GM23338 (cell line): ENCODE data around the gene PLCD3.

Experiments
- EZH2 ChIP-seq: fragments of 200-600 bp; sonication (generic); IDR thresholded peaks from one replicate; pipeline ENCODE4 v1.8.0; 2017; ENCODE audit warnings: antibody characterized with exemption, mild to moderate bottlenecking, low read depth; ENCODE audit not compliant: unreplicated experiment
- EZH2phosphoT487 ChIP-seq: fragments of 200-600 bp; sonication (generic); IDR thresholded peaks from one replicate; pipeline ENCODE4 v1.8.1; 2018; ENCODE audit warnings: antibody characterized with exemption; ENCODE audit not compliant: unreplicated experiment
- JUNB ChIP-seq: IDR thresholded peaks from one replicate; pipeline ENCODE4 v1.6.1; 2016; ENCODE audit warnings: antibody characterized with exemption; ENCODE audit not compliant: unreplicated experiment
- NANOG ChIP-seq: IDR thresholded peaks from 2 replicates; pipeline ENCODE4 v1.6.1; 2016; ENCODE audit warnings: antibody characterized with exemption, borderline replicate concordance
- POLR2AphosphoS5 ChIP-seq: IDR thresholded peaks from 2 replicates; pipeline ENCODE4 v1.6.1; 2016; ENCODE audit warnings: antibody characterized with exemption, low read depth
- STAT1 ChIP-seq: IDR thresholded peaks from one replicate; pipeline ENCODE4 v1.6.1; 2016; ENCODE audit warnings: antibody characterized with exemption; ENCODE audit not compliant: unreplicated experiment
- ZNF331 ChIP-seq: fragments of 250-450 bp; sonication (Bioruptor Pico); IDR thresholded peaks from 2 replicates; pipeline ENCODE4 v1.5.0; 2020; ENCODE audit warnings: low read depth, mild to moderate bottlenecking, moderate library complexity
- TF ChIP-seq, protein P1 (sequence below), 2 experiments: fragments of 200-600 bp in 1 of 2; sonication (generic) in 1 of 2; conservative IDR thresholded peaks; 2 replicates each; pipeline versions ENCODE4 v1.5.1 to v1.6.1; 2016 to 2017; ENCODE audit warnings: antibody characterized with exemption in 2 of 2, low read depth in 2 of 2, mild to moderate bottlenecking in 2 of 2, moderate library complexity in 1 of 2
- TF ChIP-seq, protein P2 (sequence below): IDR thresholded peaks from one replicate; pipeline ENCODE4 v1.6.1; 2018; ENCODE audit warnings: antibody characterized with exemption; ENCODE audit not compliant: unreplicated experiment
- TF ChIP-seq, protein P3 (sequence below): fragments of 250-450 bp; sonication (Bioruptor Pico); IDR thresholded peaks from 2 replicates; pipeline ENCODE4 v1.5.0; 2020; ENCODE audit warnings: mild to moderate bottlenecking, moderate library complexity
- TF ChIP-seq, protein P4 (sequence below): IDR thresholded peaks from 2 replicates; pipeline ENCODE4 v1.6.1; 2016; ENCODE audit warnings: antibody characterized with exemption

- no peak for TF ChIP-seq EZH2
- TF ChIP-seq POLR2AphosphoS5, result no peak
- TF ChIP-seq JUNB, result no peak
- TF ChIP-seq, protein P1, sequence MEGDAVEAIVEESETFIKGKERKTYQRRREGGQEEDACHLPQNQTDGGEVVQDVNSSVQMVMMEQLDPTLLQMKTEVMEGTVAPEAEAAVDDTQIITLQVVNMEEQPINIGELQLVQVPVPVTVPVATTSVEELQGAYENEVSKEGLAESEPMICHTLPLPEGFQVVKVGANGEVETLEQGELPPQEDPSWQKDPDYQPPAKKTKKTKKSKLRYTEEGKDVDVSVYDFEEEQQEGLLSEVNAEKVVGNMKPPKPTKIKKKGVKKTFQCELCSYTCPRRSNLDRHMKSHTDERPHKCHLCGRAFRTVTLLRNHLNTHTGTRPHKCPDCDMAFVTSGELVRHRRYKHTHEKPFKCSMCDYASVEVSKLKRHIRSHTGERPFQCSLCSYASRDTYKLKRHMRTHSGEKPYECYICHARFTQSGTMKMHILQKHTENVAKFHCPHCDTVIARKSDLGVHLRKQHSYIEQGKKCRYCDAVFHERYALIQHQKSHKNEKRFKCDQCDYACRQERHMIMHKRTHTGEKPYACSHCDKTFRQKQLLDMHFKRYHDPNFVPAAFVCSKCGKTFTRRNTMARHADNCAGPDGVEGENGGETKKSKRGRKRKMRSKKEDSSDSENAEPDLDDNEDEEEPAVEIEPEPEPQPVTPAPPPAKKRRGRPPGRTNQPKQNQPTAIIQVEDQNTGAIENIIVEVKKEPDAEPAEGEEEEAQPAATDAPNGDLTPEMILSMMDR (conservative IDR thresholded peaks at IDR 0.05; ENCODE audit: low read depth in 2 of 2), result no peak
- TF ChIP-seq, protein P2, sequence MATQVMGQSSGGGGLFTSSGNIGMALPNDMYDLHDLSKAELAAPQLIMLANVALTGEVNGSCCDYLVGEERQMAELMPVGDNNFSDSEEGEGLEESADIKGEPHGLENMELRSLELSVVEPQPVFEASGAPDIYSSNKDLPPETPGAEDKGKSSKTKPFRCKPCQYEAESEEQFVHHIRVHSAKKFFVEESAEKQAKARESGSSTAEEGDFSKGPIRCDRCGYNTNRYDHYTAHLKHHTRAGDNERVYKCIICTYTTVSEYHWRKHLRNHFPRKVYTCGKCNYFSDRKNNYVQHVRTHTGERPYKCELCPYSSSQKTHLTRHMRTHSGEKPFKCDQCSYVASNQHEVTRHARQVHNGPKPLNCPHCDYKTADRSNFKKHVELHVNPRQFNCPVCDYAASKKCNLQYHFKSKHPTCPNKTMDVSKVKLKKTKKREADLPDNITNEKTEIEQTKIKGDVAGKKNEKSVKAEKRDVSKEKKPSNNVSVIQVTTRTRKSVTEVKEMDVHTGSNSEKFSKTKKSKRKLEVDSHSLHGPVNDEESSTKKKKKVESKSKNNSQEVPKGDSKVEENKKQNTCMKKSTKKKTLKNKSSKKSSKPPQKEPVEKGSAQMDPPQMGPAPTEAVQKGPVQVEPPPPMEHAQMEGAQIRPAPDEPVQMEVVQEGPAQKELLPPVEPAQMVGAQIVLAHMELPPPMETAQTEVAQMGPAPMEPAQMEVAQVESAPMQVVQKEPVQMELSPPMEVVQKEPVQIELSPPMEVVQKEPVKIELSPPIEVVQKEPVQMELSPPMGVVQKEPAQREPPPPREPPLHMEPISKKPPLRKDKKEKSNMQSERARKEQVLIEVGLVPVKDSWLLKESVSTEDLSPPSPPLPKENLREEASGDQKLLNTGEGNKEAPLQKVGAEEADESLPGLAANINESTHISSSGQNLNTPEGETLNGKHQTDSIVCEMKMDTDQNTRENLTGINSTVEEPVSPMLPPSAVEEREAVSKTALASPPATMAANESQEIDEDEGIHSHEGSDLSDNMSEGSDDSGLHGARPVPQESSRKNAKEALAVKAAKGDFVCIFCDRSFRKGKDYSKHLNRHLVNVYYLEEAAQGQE, result no peak
- no peak for TF ChIP-seq EZH2phosphoT487
- no peak for TF ChIP-seq NANOG
- TF ChIP-seq, protein P3, sequence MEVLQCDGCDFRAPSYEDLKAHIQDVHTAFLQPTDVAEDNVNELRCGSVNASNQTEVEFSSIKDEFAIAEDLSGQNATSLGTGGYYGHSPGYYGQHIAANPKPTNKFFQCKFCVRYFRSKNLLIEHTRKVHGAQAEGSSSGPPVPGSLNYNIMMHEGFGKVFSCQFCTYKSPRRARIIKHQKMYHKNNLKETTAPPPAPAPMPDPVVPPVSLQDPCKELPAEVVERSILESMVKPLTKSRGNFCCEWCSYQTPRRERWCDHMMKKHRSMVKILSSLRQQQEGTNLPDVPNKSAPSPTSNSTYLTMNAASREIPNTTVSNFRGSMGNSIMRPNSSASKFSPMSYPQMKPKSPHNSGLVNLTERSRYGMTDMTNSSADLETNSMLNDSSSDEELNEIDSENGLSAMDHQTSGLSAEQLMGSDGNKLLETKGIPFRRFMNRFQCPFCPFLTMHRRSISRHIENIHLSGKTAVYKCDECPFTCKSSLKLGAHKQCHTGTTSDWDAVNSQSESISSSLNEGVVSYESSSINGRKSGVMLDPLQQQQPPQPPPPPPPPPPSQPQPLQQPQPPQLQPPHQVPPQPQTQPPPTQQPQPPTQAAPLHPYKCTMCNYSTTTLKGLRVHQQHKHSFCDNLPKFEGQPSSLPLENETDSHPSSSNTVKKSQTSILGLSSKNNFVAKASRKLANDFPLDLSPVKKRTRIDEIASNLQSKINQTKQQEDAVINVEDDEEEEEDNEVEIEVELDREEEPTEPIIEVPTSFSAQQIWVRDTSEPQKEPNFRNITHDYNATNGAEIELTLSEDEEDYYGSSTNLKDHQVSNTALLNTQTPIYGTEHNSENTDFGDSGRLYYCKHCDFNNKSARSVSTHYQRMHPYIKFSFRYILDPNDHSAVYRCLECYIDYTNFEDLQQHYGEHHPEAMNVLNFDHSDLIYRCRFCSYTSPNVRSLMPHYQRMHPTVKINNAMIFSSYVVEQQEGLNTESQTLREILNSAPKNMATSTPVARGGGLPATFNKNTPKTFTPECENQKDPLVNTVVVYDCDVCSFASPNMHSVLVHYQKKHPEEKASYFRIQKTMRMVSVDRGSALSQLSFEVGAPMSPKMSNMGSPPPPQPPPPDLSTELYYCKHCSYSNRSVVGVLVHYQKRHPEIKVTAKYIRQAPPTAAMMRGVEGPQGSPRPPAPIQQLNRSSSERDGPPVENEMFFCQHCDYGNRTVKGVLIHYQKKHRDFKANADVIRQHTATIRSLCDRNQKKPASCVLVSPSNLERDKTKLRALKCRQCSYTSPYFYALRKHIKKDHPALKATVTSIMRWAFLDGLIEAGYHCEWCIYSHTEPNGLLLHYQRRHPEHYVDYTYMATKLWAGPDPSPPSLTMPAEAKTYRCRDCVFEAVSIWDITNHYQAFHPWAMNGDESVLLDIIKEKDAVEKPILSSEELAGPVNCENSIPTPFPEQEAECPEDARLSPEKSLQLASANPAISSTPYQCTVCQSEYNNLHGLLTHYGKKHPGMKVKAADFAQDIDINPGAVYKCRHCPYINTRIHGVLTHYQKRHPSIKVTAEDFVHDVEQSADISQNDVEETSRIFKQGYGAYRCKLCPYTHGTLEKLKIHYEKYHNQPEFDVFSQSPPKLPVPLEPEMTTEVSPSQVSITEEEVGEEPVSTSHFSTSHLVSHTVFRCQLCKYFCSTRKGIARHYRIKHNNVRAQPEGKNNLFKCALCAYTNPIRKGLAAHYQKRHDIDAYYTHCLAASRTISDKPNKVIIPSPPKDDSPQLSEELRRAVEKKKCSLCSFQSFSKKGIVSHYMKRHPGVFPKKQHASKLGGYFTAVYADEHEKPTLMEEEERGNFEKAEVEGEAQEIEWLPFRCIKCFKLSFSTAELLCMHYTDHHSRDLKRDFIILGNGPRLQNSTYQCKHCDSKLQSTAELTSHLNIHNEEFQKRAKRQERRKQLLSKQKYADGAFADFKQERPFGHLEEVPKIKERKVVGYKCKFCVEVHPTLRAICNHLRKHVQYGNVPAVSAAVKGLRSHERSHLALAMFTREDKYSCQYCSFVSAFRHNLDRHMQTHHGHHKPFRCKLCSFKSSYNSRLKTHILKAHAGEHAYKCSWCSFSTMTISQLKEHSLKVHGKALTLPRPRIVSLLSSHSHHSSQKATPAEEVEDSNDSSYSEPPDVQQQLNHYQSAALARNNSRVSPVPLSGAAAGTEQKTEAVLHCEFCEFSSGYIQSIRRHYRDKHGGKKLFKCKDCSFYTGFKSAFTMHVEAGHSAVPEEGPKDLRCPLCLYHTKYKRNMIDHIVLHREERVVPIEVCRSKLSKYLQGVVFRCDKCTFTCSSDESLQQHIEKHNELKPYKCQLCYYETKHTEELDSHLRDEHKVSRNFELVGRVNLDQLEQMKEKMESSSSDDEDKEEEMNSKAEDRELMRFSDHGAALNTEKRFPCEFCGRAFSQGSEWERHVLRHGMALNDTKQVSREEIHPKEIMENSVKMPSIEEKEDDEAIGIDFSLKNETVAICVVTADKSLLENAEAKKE, result no peak
- TF ChIP-seq STAT1, result no peak
- no peak for TF ChIP-seq ZNF331
- TF ChIP-seq, protein P4, sequence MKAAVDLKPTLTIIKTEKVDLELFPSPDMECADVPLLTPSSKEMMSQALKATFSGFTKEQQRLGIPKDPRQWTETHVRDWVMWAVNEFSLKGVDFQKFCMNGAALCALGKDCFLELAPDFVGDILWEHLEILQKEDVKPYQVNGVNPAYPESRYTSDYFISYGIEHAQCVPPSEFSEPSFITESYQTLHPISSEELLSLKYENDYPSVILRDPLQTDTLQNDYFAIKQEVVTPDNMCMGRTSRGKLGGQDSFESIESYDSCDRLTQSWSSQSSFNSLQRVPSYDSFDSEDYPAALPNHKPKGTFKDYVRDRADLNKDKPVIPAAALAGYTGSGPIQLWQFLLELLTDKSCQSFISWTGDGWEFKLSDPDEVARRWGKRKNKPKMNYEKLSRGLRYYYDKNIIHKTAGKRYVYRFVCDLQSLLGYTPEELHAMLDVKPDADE, result no peak
Observed at GRCh38 chr17:45102856-45103255, 29.5 kb downstream of the PLCD3 start.
